ENCODE data around the gene DLG2.

GRCh38 chr11:83635166-83635565, 1992.0 kb downstream of the DLG2 start:
- TF ChIP-seq CTCF (IDR thresholded peaks at IDR 0.05; ENCODE audit: low read length) (no peak), EZH2 (optimal IDR thresholded peaks at IDR 0.05; ENCODE audit: low read depth, low read length) (no peak), EZH2phosphoT487 (IDR thresholded peaks at IDR 0.05; ENCODE audit: low read length) (no peak)

Measured in MM.1S (cell line).